RWPE2 (cell line): ENCODE measurements around the gene GPR84.

ENCODE experiments used
- ATAC-seq: fragments of 200-7000 bp; cut with Tn5 transposase; 3 replicates; pipeline ENCODE4 v1.9.1; 2021; ENCODE audit warnings: low read depth
- DNase-seq: peaks from one replicate; pipeline ENCODE4 v3.0.0-alpha.2; 2020; ENCODE audit warnings: low spot score
- H3K27ac ChIP-seq: fragments of 450-650 bp; 2 replicates; pipeline ENCODE4 v1.5.1; 2017; ENCODE audit warnings: mild to moderate bottlenecking; ENCODE audit not compliant: poor library complexity, severe bottlenecking
- H3K27me3 ChIP-seq: fragments of 250-450 bp; sonication (Bioruptor Pico); 2 replicates; pipeline ENCODE4 v1.5.1; 2021; ENCODE audit warnings: mild to moderate bottlenecking, moderate library complexity; ENCODE audit not compliant: insufficient read depth, poor library complexity, severe bottlenecking
- H3K36me3 ChIP-seq: fragments of 250-450 bp; sonication (Bioruptor Pico); 2 replicates; pipeline ENCODE4 v1.5.1; 2020; ENCODE audit warnings: low read depth, mild to moderate bottlenecking, moderate library complexity
- H3K4me1 ChIP-seq: fragments of 250-450 bp; sonication (Bioruptor Pico); 2 replicates; pipeline ENCODE4 v1.5.1; 2021; ENCODE audit warnings: mild to moderate bottlenecking, moderate library complexity; ENCODE audit not compliant: insufficient read depth, poor library complexity, severe bottlenecking
- H3K4me3 ChIP-seq: fragments of 250-450 bp; sonication (Bioruptor Pico); 2 replicates; pipeline ENCODE4 v1.5.1; 2021; ENCODE audit warnings: mild to moderate bottlenecking, moderate library complexity; ENCODE audit not compliant: severe bottlenecking
- H3K9me3 ChIP-seq: fragments of 250-450 bp; sonication (Bioruptor Pico); 2 replicates; pipeline ENCODE4 v1.5.1; 2021; ENCODE audit warnings: mild to moderate bottlenecking, moderate library complexity; ENCODE audit not compliant: severe bottlenecking
- CTCF ChIP-seq: fragments of 450-650 bp; IDR thresholded peaks from one replicate; pipeline ENCODE4 v1.5.1; 2017; ENCODE audit warnings: mild to moderate bottlenecking, moderate library complexity; ENCODE audit not compliant: poor library complexity, severe bottlenecking

GPR84 gene

GRCh38 chr12:54393743-54394142 lies 29.5 kb upstream of the GPR84 start:
- Histone ChIP-seq H3K4me3 (no peak overlapping the region), H3K27ac (peak overlapping the region; percentile 67)

GRCh38 chr12:54393207-54393609 lies 28.9 kb upstream of the GPR84 start:
- no peak for TF ChIP-seq CTCF
- ATAC-seq: no peak
- Histone ChIP-seq H3K4me3 (no peak overlapping the region), H3K27me3 (no peaks in the 10 kb centered on the region), H3K9me3 (no peaks in the 10 kb centered on the region), H3K27ac (peak overlapping the region; percentile 67), H3K36me3 (peaks cover 42% of the 10 kb centered on the region), H3K4me1 (peaks cover 21% of the 10 kb centered on the region)
- no peak for DNase-seq

More at GRCh38 chr12:54393743-54394142, 29.5 kb upstream of the GPR84 start:
- no peaks in the 10 kb centered on the region for H3K27me3 ChIP-seq
- H3K9me3 ChIP-seq: no peaks in the 10 kb centered on the region
- ATAC-seq (no peak), DNase-seq (no peak)
- peaks cover 16% of the 10 kb centered on the region for H3K4me1 ChIP-seq
- peaks cover 47% of the 10 kb centered on the region for H3K36me3 ChIP-seq
- TF ChIP-seq CTCF: no peak

- Histone ChIP-seq H3K27me3 (no peaks in the 10 kb centered on the region), H3K36me3 (peaks cover 37% of the 10 kb centered on the region), H3K4me1 (peaks cover 27% of the 10 kb centered on the region), H3K9me3 (no peaks in the 10 kb centered on the region), H3K4me3 (no peak overlapping the region), H3K27ac (peak overlapping the region; percentile 67)
- no peak for DNase-seq
- no peak for ATAC-seq
- no peak for TF ChIP-seq CTCF
These were observed 28.4 kb upstream of the GPR84 start for GRCh38 chr12:54392485-54393206.

- Histone ChIP-seq H3K4me1 (peaks cover 30% of the 10 kb centered on the region), H3K27me3 (no peaks in the 10 kb centered on the region), H3K9me3 (no peaks in the 10 kb centered on the region), H3K36me3 (peaks cover 19% of the 10 kb centered on the region), H3K27ac (peak overlapping the region; percentile 67), H3K4me3 (peak overlapping the region; percentile 81)
- ATAC-seq: peak; percentile 53
- DNase-seq: no peak
- peak; percentile 44 for TF ChIP-seq CTCF
These were observed 26.6 kb upstream of the GPR84 start for GRCh38 chr12:54390668-54391551.
